Heart left ventricle (tissue), 16 donors: ENCODE data around the gene EVI2B. TPM values are rescaled to one million over a fixed set of nuclear protein-coding genes. Genes with fewer than 3 reads are reported as not detected.
"Not testable (repeated sequence)": the region's sequence is repeated elsewhere in the genome, so short reads cannot be mapped to it uniquely, and the experiment has no call there.

Experiments
- ATAC-seq, 4 donors: fragments of 200-7000 bp; cut with Tn5 transposase; one replicate each; pipeline ENCODE4 v1.9.1; 2020 to 2022; ENCODE audit warnings: moderate library complexity in 4 of 4, mild to moderate bottlenecking in 3 of 4, moderate number of reproducible peaks in 1 of 4
- DNase-seq, 5 donors: peaks; one replicate each; pipeline ENCODE4 v3.0.0-alpha.2; 2020
- H3K27ac ChIP-seq, 12 donors: fragments of 200-600 bp; sonication (generic) in 4 of 12; one replicate each; pipeline versions ENCODE4 v1.5.0 to v1.8.0; 2016 to 2022; ENCODE audit warnings: mild to moderate bottlenecking in 2 of 12
- H3K27me3 ChIP-seq, 9 donors: fragments of 200-600 bp; sonication (generic) in 2 of 9; one replicate each; pipeline versions ENCODE4 v1.5.1 to v1.8.0; 2016 to 2022; ENCODE audit warnings: mild to moderate bottlenecking in 3 of 9
- H3K36me3 ChIP-seq, 9 donors: fragments of 200-600 bp; sonication (generic) in 2 of 9; one replicate each; pipeline versions ENCODE4 v1.5.0 to v1.8.0; 2018 to 2022; ENCODE audit warnings: mild to moderate bottlenecking in 2 of 9
- H3K4me1 ChIP-seq, 12 donors: fragments of 200-600 bp; sonication (generic) in 4 of 12; one replicate each; pipeline versions ENCODE4 v1.5.0 to v1.8.0; 2016 to 2022; ENCODE audit warnings: mild to moderate bottlenecking in 3 of 12
- H3K4me3 ChIP-seq, 12 donors: fragments of 200-600 bp; sonication (generic) in 4 of 12; one replicate each; pipeline versions ENCODE4 v1.5.0 to v1.8.0; 2017 to 2022; ENCODE audit warnings: mild to moderate bottlenecking in 9 of 12, moderate library complexity in 4 of 12
- H3K9me3 ChIP-seq, 12 donors: fragments of 200-600 bp; sonication (generic) in 4 of 12; one replicate each; pipeline versions ENCODE4 v1.5.0 to v1.8.0; 2016 to 2022; ENCODE audit warnings: mild to moderate bottlenecking in 1 of 12
- POLR2A ChIP-seq, 2 donors: fragments of 450-650 bp; IDR thresholded peaks; one replicate each; pipeline ENCODE4 v1.6.1; 2017; ENCODE audit warnings: antibody characterized with exemption in 2 of 2, mild to moderate bottlenecking in 2 of 2, moderate library complexity in 2 of 2
- WGBS, 4 donors: extraction: QIAGEN DNeasy Blood & Tissue Kit in 2 of 4; methylation state at CpG; one replicate each; pipeline versions ENCODE4 v1.1.5 to v1.1.7; 2013 to 2018; 5-methylcytosine and 5-hydroxymethylcytosine counted together
- intact Hi-C, 10 donors: fragments of 100-400 bp; cut with DNase I; formaldehyde crosslinking; loops; one replicate each; pipeline versions ENCODE4 v1.11.1 to v1.14.2; 2022
- polyA plus RNA-seq, 2 donors: library from polyadenylated mRNA; stranded (reverse); fragments of 200-250 nt; gene quantifications; one replicate each; pipeline ENCODE4 v1.2.3, GENCODE V29; 2013
- total RNA-seq, 9 donors: library from RNA; depleted of rRNA in 2 of 9; stranded (reverse); fragments of >200 nt in 2 of 9; fragmentation: NEBNext Ultra II Directional in 3 of 9; extraction: Animal tissue kit (Norgen Biotek cat#: 25700) in 3 of 9; gene quantifications; one replicate each; pipeline versions ENCODE4 v1.1.0 to v1.2.4, GENCODE V29; 2016 to 2023
- TF ChIP-seq, protein P1 (sequence below), 12 donors: fragments of 200-600 bp; sonication (generic) in 4 of 12; IDR thresholded peaks; one replicate each; pipeline versions ENCODE4 v1.5.0 to v1.8.0; 2018 to 2022; ENCODE audit warnings: antibody characterized with exemption in 12 of 12, mild to moderate bottlenecking in 5 of 12
- donor health status: ischemic (EF 13 %, LVEDD 7.1; RV severe dilation, severe dysfunction).
- donor health status: healthy with polysubstance abuse.
- donor health status: DM: no; HTN: yes; CAD: no.
- donor health status: DM: no; HTN: no; CAD: no.
- donor health status: ischemic (EF 25% LVEDD 6.9; RV normal size, moderate dysfunction).
- donor health status: ischemic (EF 25% LVEDD 5.7; RV mildly dilated, moderate dysfunction).
- donor health status: healthy.
- donor health status: DM: yes; HTN: yes; CAD: no.
- donor health status: ischemic (EF 35%, LVEDD 5.7; RV mildly dilated, moderate dysfunction).
- donor health status: nonischemic (EF 11% LVEDD 7.7; RV severe dilation, severe dysfunction).
- donor health status: DM: yes; HTN: yes; CAD: no.
- donor health status: PGD.
- donor health status: ischemic (EF 29% LVEDD 5.4; RV normal size, mild dysfunction).
- donor health status: nonischemic (EF 23%, LVEDD 6.1; RV moderate dilation, normal function).

Gene EVI2B
- total and polyA plus RNA-seq, 11 donors: 0.81 to 21.5 (median 2.2) TPM

DNA sequence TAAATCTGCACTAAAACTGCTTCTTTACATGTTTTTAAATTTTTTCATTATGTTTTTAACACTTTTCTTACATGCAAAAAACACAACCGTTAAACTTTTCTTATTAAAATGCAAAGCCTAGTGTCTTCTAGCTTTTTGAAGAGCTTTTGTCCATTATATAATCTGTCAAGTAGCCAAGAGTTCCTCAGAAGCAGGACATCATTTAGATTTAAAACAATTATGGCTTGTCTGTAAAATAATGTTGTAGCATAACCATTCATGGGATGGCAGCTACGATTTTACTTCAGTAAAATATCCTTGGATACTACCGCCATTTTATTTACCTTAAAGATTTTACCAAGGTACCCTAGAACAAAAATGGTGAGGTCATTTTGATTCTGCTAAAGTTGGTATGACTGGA is 19.6 kb downstream of the EVI2B start:
- Histone ChIP-seq H3K9me3 (no peaks in the 10 kb centered on the region), H3K36me3 (peaks cover 0 to 20% (median 6%) of the 10 kb centered on the region in 9 donors), H3K4me3 (no peak overlapping the region), H3K27me3 (no peaks in the 10 kb centered on the region), H3K27ac (no peak overlapping the region), H3K4me1 (peaks cover 0 to 5% (median 0%) of the 10 kb centered on the region in 12 donors)
- no peak for TF ChIP-seq POLR2A (IDR thresholded peaks at IDR 0.05)
- TF ChIP-seq, protein P1, sequence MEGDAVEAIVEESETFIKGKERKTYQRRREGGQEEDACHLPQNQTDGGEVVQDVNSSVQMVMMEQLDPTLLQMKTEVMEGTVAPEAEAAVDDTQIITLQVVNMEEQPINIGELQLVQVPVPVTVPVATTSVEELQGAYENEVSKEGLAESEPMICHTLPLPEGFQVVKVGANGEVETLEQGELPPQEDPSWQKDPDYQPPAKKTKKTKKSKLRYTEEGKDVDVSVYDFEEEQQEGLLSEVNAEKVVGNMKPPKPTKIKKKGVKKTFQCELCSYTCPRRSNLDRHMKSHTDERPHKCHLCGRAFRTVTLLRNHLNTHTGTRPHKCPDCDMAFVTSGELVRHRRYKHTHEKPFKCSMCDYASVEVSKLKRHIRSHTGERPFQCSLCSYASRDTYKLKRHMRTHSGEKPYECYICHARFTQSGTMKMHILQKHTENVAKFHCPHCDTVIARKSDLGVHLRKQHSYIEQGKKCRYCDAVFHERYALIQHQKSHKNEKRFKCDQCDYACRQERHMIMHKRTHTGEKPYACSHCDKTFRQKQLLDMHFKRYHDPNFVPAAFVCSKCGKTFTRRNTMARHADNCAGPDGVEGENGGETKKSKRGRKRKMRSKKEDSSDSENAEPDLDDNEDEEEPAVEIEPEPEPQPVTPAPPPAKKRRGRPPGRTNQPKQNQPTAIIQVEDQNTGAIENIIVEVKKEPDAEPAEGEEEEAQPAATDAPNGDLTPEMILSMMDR (IDR thresholded peaks at IDR 0.05): no peak
- WGBS, 4 donors: 91 to 96% (median 93%) methylated on average over 3 of the region's 3 CpGs
- ATAC-seq: no peak
- DNase-seq: no peak
- intact Hi-C loops: no loop called here

DNA sequence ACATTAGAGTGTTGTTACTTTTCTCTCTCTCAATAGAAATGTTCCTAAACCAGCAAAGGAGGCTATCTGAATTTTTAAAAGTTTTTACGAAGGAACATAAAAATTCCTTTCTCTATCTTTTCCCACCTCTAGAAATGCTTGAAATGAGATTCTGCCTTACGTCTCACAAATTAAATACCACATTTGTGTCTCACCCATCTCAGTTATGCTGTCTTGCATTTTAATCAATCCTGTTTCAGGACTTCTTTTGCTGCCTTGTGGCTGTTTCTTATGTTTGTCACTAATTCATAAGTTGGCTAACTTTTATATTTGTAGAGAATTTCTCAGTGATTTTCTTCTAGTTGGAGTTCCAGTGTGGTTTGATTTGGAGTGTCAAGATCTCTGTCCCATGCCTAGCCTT is 20.3 kb downstream of the EVI2B start:
- 88 to 99% (median 95%) methylated on average over 2 of the region's 2 CpGs for WGBS, 4 donors
- intact Hi-C loops: no loop called here

DNA sequence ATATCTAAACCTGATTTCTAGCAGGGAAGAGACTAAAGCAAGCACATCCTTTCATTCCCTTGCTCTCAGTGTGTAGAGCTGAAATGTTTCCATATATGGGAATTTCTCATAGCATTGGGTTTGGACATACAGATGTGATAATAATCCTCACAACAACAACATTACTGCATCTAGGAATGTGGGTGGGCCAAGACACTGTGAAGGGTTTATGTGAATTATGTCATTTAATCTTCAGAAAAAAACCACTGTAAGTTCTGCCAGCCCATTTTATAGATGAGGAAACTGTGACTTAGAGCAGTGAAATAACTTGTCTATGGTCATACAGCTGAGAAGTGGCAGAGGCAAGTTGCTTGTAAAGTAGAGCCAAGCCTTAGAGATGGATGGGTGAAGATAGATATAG is 22.0 kb downstream of the EVI2B start:
- peaks cover 0 to 24% (median 6%) of the 10 kb centered on the region in 9 donors for H3K36me3 ChIP-seq
- DNase-seq (no peak), ATAC-seq (no peak)
- TF ChIP-seq POLR2A (IDR thresholded peaks at IDR 0.05): no peak
- TF ChIP-seq, protein P1 (IDR thresholded peaks at IDR 0.05): no peak
- no peaks in the 10 kb centered on the region for H3K27me3 ChIP-seq
- intact Hi-C loops: no loop called here
- H3K4me3 ChIP-seq: no peak overlapping the region
- no peaks in the 10 kb centered on the region for H3K9me3 ChIP-seq
- peaks cover 0 to 5% (median 0%) of the 10 kb centered on the region in 12 donors for H3K4me1 ChIP-seq
- no peak overlapping the region for H3K27ac ChIP-seq

More for the DNA sequence above, 20.3 kb downstream of the EVI2B start:
- ATAC-seq (no peak), DNase-seq (no peak)
- Histone ChIP-seq H3K4me3 (no peak overlapping the region), H3K9me3 (no peaks in the 10 kb centered on the region), H3K36me3 (peaks cover 0 to 21% (median 6%) of the 10 kb centered on the region in 9 donors), H3K4me1 (peaks cover 0 to 5% (median 0%) of the 10 kb centered on the region in 12 donors), H3K27me3 (no peaks in the 10 kb centered on the region), H3K27ac (no peak overlapping the region)
- TF ChIP-seq, protein P1 (IDR thresholded peaks at IDR 0.05): no peak
- no peak for TF ChIP-seq POLR2A (IDR thresholded peaks at IDR 0.05)

DNA sequence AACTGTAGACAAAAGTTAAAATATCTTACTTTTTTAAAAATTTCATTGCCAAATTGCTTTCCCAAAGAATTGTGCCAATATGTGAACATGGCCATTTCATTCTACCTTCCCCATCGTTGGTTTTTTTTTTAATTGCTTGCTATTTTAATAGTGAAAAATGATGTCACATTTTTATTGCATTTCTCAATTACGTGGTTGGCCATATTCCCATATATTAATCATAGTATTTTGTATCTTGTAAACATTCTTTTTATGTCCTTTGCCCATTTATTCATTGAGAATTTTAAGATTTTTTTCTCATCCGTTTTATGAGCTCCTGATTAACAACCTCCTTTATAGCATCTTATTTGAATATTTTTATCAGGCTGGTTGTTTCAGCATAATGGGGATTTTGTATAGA is 24.1 kb downstream of the EVI2B start:
- TF ChIP-seq, protein P1 (IDR thresholded peaks at IDR 0.05): no peak
- TF ChIP-seq POLR2A (IDR thresholded peaks at IDR 0.05): no peak
- Histone ChIP-seq H3K36me3 (peaks cover 0 to 28% (median 6%) of the 10 kb centered on the region in 9 donors), H3K4me1 (peaks cover 0 to 5% (median 0%) of the 10 kb centered on the region in 12 donors), H3K4me3 (no peak overlapping the region), H3K27me3 (no peaks in the 10 kb centered on the region), H3K9me3 (no peaks in the 10 kb centered on the region), H3K27ac (no peak overlapping the region)
- DNase-seq (no peak), ATAC-seq (no peak)
- intact Hi-C loops: no loop called here
- 79 to 87% (median 84%) methylated on average over 3 of the region's 3 CpGs for WGBS, 4 donors

DNA sequence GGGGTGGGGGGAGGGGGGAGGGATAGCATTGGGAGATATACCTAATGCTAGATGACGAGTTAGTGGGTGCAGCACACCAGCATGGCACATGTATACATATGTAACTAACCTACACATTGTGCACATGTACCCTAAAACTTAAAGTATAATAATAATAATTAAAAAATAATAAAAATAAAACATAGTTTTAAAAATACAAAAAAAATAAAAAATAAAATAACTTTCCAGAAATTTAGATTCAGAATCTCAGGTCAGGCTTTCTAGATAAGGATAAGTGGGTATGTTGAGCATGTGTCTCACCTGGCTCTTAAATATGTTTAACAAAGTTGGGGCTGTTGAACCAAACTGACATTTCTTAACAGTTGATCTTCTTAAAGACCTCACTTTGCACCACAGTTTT is 25.9 kb downstream of the EVI2B start:
- WGBS, 4 donors: 69 to 100% (median 97%) methylated on average over 1 of the region's 1 CpG; no CpG with 5 or more reads in 1 of the 4 donors
- intact Hi-C loops, H3K27me3 ChIP-seq, H3K4me3 ChIP-seq, H3K9me3 ChIP-seq, H3K27ac ChIP-seq, ATAC-seq, H3K4me1 ChIP-seq, DNase-seq: not testable (repeated sequence)
- peaks cover 0 to 31% (median 6%) of the 10 kb centered on the region in 9 donors for H3K36me3 ChIP-seq
